HFF-Myc (cell line): ENCODE results near the gene KRTAP21-2.
"Not testable (repeated sequence)": the region's sequence is repeated elsewhere in the genome, so short reads cannot be mapped to it uniquely, and the experiment has no call there.

ENCODE experiments used
- DNase-seq: peaks from one replicate; pipeline ENCODE4 v3.0.0-alpha.2; 2011; ENCODE audit warnings: low read depth; ENCODE audit errors: extremely low read depth
- H3K4me3 ChIP-seq: replicated peaks from 2 replicates; pipeline ENCODE4 v1.5.1; 2011; ENCODE audit warnings: low read depth, mild to moderate bottlenecking, control low read depth, low read length
- CTCF ChIP-seq: IDR thresholded peaks from 2 replicates; pipeline ENCODE4 v1.5.1; 2012; ENCODE audit warnings: mild to moderate bottlenecking, low read depth, low read length, control low read depth; ENCODE audit errors: missing control alignments

KRTAP21-2 gene

GRCh38 chr21:30747159-30747558, at the start of gene KRTAP21-2:
KRTAP21-2 (minus strand) TSS chr21:30747259; CDS start chr21:30747202, 57 bp downstream.
- no peak for TF ChIP-seq CTCF
- no peak within 1 kb of the TSS for H3K4me3 ChIP-seq
- no peak for DNase-seq

- TF ChIP-seq CTCF, result no peak
- H3K4me3 ChIP-seq, result no peak overlapping the region
- no peak for DNase-seq
These were observed 46.7 kb upstream of the KRTAP21-2 start for GRCh38 chr21:30793581-30794314.

GRCh38 chr21:30779249-30779648, 32.2 kb upstream of the KRTAP21-2 start:
- TF ChIP-seq CTCF, result no peak
- no peak for DNase-seq
- no peak overlapping the region for H3K4me3 ChIP-seq

- no peak overlapping the region for H3K4me3 ChIP-seq
- DNase-seq, result no peak
- TF ChIP-seq CTCF, result no peak
These were observed 22.8 kb upstream of the KRTAP21-2 start for GRCh38 chr21:30769724-30770431.

GRCh38 chr21:30760776-30761175, 13.7 kb upstream of the KRTAP21-2 start:
- no peak overlapping the region for H3K4me3 ChIP-seq
- no peak for DNase-seq
- no peak for TF ChIP-seq CTCF

DNA sequence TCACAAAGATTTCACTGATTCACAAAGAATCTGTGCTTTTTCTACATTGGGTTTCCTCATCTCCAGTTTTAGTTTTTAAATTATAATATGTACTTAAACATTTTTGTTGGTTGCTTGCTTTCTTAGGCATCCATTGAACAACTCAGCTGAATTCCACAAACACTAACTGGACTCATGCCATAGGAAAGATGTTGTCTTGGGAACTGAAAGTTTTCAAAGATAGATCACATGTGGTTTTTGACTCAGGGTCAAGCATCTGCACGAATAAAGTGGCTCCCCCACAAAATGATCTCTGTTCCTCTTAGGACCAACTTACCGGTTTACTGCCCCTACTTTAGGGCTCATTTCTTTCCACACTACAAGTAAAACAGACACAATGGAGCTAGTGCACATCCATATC, 11.2 kb upstream of the KRTAP21-2 start:
- TF ChIP-seq CTCF, result no peak
- H3K4me3 ChIP-seq, result no peak overlapping the region
- no peak for DNase-seq

- not testable (repeated sequence) for H3K4me3 ChIP-seq, DNase-seq
These were observed 8.3 kb upstream of the KRTAP21-2 start, which contains the start of gene KRTAP21-1 for GRCh38 chr21:30755328-30755727. KRTAP21-1 (minus strand) TSS chr21:30755428; CDS start chr21:30755378, 50 bp downstream.
